GM23338 (cell line): ENCODE measurements around the gene SLC37A4. TPM values are rescaled to one million over a fixed set of nuclear protein-coding genes. Genes with fewer than 3 reads are reported as not detected.

Experiments used
- ATAC-seq: fragments of 200-7000 bp; cut with Tn5 transposase; 3 replicates; pipeline ENCODE4 v1.9.1; 2020
- DNase-seq: peaks from one replicate; pipeline ENCODE4 v3.0.0-alpha.2; 2015; ENCODE audit warnings: low spot score
- H2AFZ ChIP-seq: fragments of 200-600 bp; sonication (generic); 2 replicates; pipeline ENCODE4 v1.8.0; 2016; ENCODE audit warnings: antibody characterized with exemption, mild to moderate bottlenecking, moderate library complexity
- H3F3A ChIP-seq: fragments of 200-600 bp; sonication (generic); replicated peaks from 2 replicates; pipeline ENCODE4 v1.8.0; 2017; ENCODE audit warnings: antibody characterized with exemption, mixed run types, low read depth
- H3K27ac ChIP-seq: fragments of 200-600 bp; sonication (generic); 2 replicates; pipeline ENCODE4 v1.6.1; 2016; ENCODE audit warnings: low read depth
- H3K27me3 ChIP-seq: fragments of 200-600 bp; sonication (generic); 2 replicates; pipeline ENCODE4 v1.8.0; 2016; ENCODE audit warnings: mild to moderate bottlenecking, mixed run types, moderate library complexity; ENCODE audit not compliant: insufficient read depth
- H3K36me3 ChIP-seq: fragments of 200-600 bp; sonication (generic); 2 replicates; pipeline ENCODE4 v1.8.0; 2016; ENCODE audit warnings: mild to moderate bottlenecking; ENCODE audit not compliant: insufficient read depth
- H3K4me1 ChIP-seq: fragments of 200-600 bp; sonication (generic); 2 replicates; pipeline ENCODE4 v1.8.0; 2016; ENCODE audit warnings: mild to moderate bottlenecking, moderate library complexity; ENCODE audit not compliant: insufficient read depth
- H3K4me2 ChIP-seq: fragments of 200-600 bp; sonication (generic); 2 replicates; pipeline ENCODE4 v1.7.1; 2017; ENCODE audit warnings: mixed run types
- H3K4me3 ChIP-seq: fragments of 200-600 bp; sonication (generic); 2 replicates; pipeline ENCODE4 v1.6.1; 2016; ENCODE audit warnings: mixed run types
- H3K79me2 ChIP-seq: fragments of 200-600 bp; sonication (generic); replicated peaks from 2 replicates; pipeline ENCODE4 v1.8.0; 2017; ENCODE audit warnings: mild to moderate bottlenecking; ENCODE audit not compliant: insufficient read depth
- H3K9me2 ChIP-seq: fragments of 200-600 bp; sonication (generic); 2 replicates; pipeline ENCODE4 v1.8.0; 2017; ENCODE audit not compliant: insufficient read depth
- H4K20me1 ChIP-seq: fragments of 200-600 bp; sonication (generic); replicated peaks from 2 replicates; pipeline ENCODE4 v1.8.0; 2017; ENCODE audit warnings: mild to moderate bottlenecking; ENCODE audit not compliant: insufficient read depth
- H3K27ac Mint-ChIP-seq: 2 replicates; pipeline ENCODE4 v1.8.0; 2020; ENCODE audit warnings: inconsistent platforms, mild to moderate bottlenecking, moderate library complexity, mixed read lengths
- H3K27me3 Mint-ChIP-seq: 3 replicates; pipeline ENCODE4 v1.8.0; 2022; ENCODE audit warnings: low read depth, mild to moderate bottlenecking, moderate library complexity, mixed read lengths, inconsistent platforms; ENCODE audit not compliant: insufficient read depth, poor library complexity
- H3K36me3 Mint-ChIP-seq: 3 replicates; pipeline ENCODE4 v1.8.0; 2021; ENCODE audit warnings: low read depth, mild to moderate bottlenecking, inconsistent platforms, moderate library complexity, mixed read lengths
- H3K4me1 Mint-ChIP-seq: 3 replicates; pipeline ENCODE4 v1.8.0; 2020; ENCODE audit warnings: mild to moderate bottlenecking, inconsistent platforms, mixed read lengths
- H3K4me3 Mint-ChIP-seq: 3 replicates; pipeline ENCODE4 v1.8.0; 2021; ENCODE audit warnings: moderate library complexity, mild to moderate bottlenecking, inconsistent platforms, mixed read lengths
- H3K9me3 Mint-ChIP-seq: 3 replicates; pipeline ENCODE4 v1.8.0; 2020; ENCODE audit warnings: moderate library complexity, mild to moderate bottlenecking, inconsistent platforms, mixed read lengths
- CREB1 ChIP-seq: fragments of 250-450 bp; sonication (Bioruptor Pico); IDR thresholded peaks from 2 replicates; pipeline ENCODE4 v1.5.0; 2020; ENCODE audit warnings: low read depth, mild to moderate bottlenecking, moderate library complexity
- CTCF ChIP-seq, 2 experiments: fragments of 200-600 bp in 1 of 2; sonication (generic) in 1 of 2; conservative IDR thresholded peaks; 2 replicates each; pipeline versions ENCODE4 v1.5.1 to v1.6.1; 2016 to 2017; ENCODE audit warnings: antibody characterized with exemption in 2 of 2, low read depth in 2 of 2, mild to moderate bottlenecking in 2 of 2, moderate library complexity in 1 of 2
- EZH2phosphoT487 ChIP-seq: fragments of 200-600 bp; sonication (generic); IDR thresholded peaks from one replicate; pipeline ENCODE4 v1.8.1; 2018; ENCODE audit warnings: antibody characterized with exemption; ENCODE audit not compliant: unreplicated experiment
- POLR2AphosphoS5 ChIP-seq: IDR thresholded peaks from 2 replicates; pipeline ENCODE4 v1.6.1; 2016; ENCODE audit warnings: antibody characterized with exemption, low read depth
- STAT1 ChIP-seq: IDR thresholded peaks from one replicate; pipeline ENCODE4 v1.6.1; 2016; ENCODE audit warnings: antibody characterized with exemption; ENCODE audit not compliant: unreplicated experiment
- ZNF114 ChIP-seq: fragments of 250-450 bp; sonication (Bioruptor Pico); IDR thresholded peaks from 2 replicates; pipeline ENCODE4 v1.5.0; 2020; ENCODE audit warnings: mild to moderate bottlenecking, moderate library complexity
- ZNF331 ChIP-seq: fragments of 250-450 bp; sonication (Bioruptor Pico); IDR thresholded peaks from 2 replicates; pipeline ENCODE4 v1.5.0; 2020; ENCODE audit warnings: low read depth, mild to moderate bottlenecking, moderate library complexity
- ZNF462 ChIP-seq: fragments of 250-450 bp; sonication (Bioruptor Pico); IDR thresholded peaks from 2 replicates; pipeline ENCODE4 v1.5.0; 2020; ENCODE audit warnings: mild to moderate bottlenecking, moderate library complexity
- long read RNA-seq: library from polyadenylated mRNA; unstranded; transcript quantifications from one replicate; pipeline ENCODE4 v2.0.0, GENCODE V29; 2020; ENCODE audit not compliant: unreplicated experiment
- polyA plus RNA-seq: library from polyadenylated mRNA; unstranded; fragments of >200 nt; fragmentation: Nextera tagmentation; extraction: Ambion mirVana; gene quantifications from 2 replicates; pipeline ENCODE4 v1.2.1, GENCODE V29; 2016
- total RNA-seq: library from RNA; depleted of rRNA; stranded (reverse); fragments of >200 nt; shearing (Covaris generic); gene quantifications from 2 replicates; pipeline ENCODE4 v1.2.3, GENCODE V29; 2014; rRNA removed

Gene SLC37A4
- total RNA-seq: 50.2 and 56.4 TPM in 2 replicates
- polyA plus RNA-seq: 20.0 and 23.4 TPM in 2 replicates
- long read RNA-seq, transcript SLC37A4-210 (9 exons, 2,040 nt): major isoform, 7 of 20 reads
- long read RNA-seq, partial matches to known transcripts: 7 of 20 reads
- long read RNA-seq, other reads (novel, unspliced or antisense): 4 of 20 reads

DNA sequence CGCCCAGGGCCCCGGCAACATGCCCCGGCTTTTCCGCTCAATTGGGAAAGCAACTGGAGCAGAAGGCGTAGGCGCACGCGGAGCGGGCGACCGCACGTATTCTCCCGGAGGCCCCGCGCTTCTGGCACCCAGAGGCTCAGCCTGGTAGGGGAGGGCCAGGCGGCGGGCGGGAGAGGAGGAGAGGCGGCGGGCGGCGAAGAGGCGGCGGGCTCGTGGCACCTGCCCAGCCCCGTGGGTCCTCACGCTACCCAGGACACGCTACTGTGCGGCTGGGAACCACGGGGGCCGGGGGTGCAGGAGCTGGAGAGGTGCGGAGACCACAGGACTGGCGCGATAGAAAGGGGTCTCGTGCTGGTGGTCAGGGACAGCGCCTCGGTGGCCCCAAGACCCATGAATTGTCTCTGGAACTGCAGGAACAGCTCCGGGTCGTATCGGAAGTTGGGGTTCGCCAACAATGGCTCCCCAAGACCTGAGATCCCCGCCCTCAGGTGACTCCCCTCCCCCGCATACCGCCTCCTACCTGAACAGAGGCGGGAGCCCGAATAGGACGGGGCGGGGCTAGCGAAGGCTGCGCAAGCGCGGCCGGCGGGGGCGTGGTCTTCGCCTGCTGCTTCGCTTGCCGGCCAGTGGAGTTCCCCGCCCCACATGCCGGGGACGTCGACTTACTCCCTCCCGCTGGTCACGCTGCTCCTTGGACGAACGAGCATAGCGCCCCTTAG lies at the start of gene SLC37A4:
Gene SLC37A4, minus strand, starts transcription at position 549 of the 719 bp plus-strand sequence.
- Mint-ChIP-seq H3K27me3 (peaks cover 25% of the 10 kb centered on the region), H3K9me3 (no peaks in the 10 kb centered on the region; the same call in 2 of the 3 replicates), H3K27ac (peak within 1 kb of the TSS; percentile 94), H3K4me3 (peak within 1 kb of the TSS; percentile 76), H3K4me1 (peaks cover 27% of the 10 kb centered on the region), H3K36me3 (peaks cover 31% of the 10 kb centered on the region)
- no peaks in the 10 kb centered on the region for H4K20me1 ChIP-seq
- ATAC-seq (peak; percentile 83), DNase-seq (peak; percentile 99)
- H3K79me2 ChIP-seq: peaks cover 8% of the 10 kb centered on the region
- no peaks in the 10 kb centered on the region for H3K27me3 ChIP-seq
- H3K27ac ChIP-seq: peak within 1 kb of the TSS; percentile 92
- peak; percentile 79 for TF ChIP-seq CREB1
- peak in 1 of 2 experiments; percentile 92; a peak in 3 of 4 replicates for TF ChIP-seq CTCF (conservative IDR thresholded peaks at IDR 0.05; ENCODE audit: low read depth in 2 of 2)
- TF ChIP-seq EZH2phosphoT487: no peak
- TF ChIP-seq POLR2AphosphoS5: peak; percentile 92
- TF ChIP-seq ZNF331 (CRISPR knock-in tag): no peak
- H3F3A ChIP-seq: peaks cover 18% of the 10 kb centered on the region
- peak within 1 kb of the TSS; percentile 98 for H3K4me2 ChIP-seq
- H3K4me3 ChIP-seq: peak within 1 kb of the TSS; percentile 91
- no peaks in the 10 kb centered on the region; the same call in 1 of the 2 replicates for H3K36me3 ChIP-seq
- no peaks in the 10 kb centered on the region for H3K9me2 ChIP-seq
- peak within 1 kb of the TSS; percentile 91; the same call in 1 of the 2 replicates for H2AFZ ChIP-seq
- peaks cover 14% of the 10 kb centered on the region for H3K4me1 ChIP-seq

DNA sequence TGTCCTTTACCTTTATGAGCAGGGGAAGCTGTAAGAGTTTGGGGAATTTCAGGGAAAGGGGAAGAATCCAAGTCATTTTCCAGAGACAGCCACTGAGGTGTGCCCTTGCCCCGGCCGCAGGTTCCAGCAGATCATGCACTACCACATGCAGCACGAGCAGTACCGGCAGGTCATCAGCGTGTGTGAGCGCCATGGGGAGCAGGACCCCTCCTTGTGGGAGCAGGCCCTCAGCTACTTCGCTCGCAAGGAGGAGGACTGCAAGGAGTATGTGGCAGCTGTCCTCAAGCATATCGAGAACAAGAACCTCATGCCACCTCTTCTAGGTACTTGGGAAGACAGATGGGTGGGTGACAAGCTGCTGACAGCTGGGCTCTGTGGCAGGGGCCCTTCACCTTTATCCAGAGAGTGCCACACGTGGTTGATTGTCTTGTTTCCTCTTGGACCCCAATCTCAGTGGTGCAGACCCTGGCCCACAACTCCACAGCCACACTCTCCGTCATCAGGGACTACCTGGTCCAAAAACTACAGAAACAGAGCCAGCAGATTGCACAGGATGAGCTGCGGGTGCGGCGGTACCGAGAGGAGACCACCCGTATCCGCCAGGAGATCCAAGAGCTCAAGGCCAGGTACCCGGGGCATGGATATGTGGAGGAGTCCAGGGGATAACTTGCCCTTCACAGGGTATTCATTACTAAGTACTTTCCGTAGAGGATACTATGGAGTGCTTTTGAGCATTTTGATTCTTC lies 48.2 kb upstream of the SLC37A4 start:
- no peak for ATAC-seq
- Histone ChIP-seq H3F3A (peaks cover 3% of the 10 kb centered on the region; the same call in 1 of the 2 replicates), H3K36me3 (peaks cover 15% of the 10 kb centered on the region)
- TF ChIP-seq STAT1 (no peak), ZNF462 (CRISPR knock-in tag) (no peak), EZH2phosphoT487 (no peak), CREB1 (no peak), ZNF114 (CRISPR knock-in tag) (no peak), ZNF331 (CRISPR knock-in tag) (no peak)

More for the DNA sequence above, 48.2 kb upstream of the SLC37A4 start:
- Histone ChIP-seq H3K4me1 (no peaks in the 10 kb centered on the region), H3K79me2 (no peaks in the 10 kb centered on the region), H3K4me2 (no peak overlapping the region), H3K27ac (no peak overlapping the region), H3K4me3 (no peak overlapping the region), H3K27me3 (no peaks in the 10 kb centered on the region), H3K9me2 (no peaks in the 10 kb centered on the region), H4K20me1 (peaks cover under 1% of the 10 kb centered on the region; the same call in 1 of the 2 replicates), H2AFZ (no peak overlapping the region)
- Mint-ChIP-seq H3K27me3 (peaks cover 2% of the 10 kb centered on the region), H3K4me1 (no peaks in the 10 kb centered on the region; the same call in 2 of the 3 replicates), H3K36me3 (peaks cover 54% of the 10 kb centered on the region), H3K4me3 (no peak overlapping the region), H3K27ac (no peak overlapping the region), H3K9me3 (no peaks in the 10 kb centered on the region)
- DNase-seq: no peak
